Glomerular endothelial cell (primary cell): ENCODE measurements around the gene TMEM273. TPM values are rescaled to one million over a fixed set of nuclear protein-coding genes. Genes with fewer than 3 reads are reported as not detected.

Source experiments
- DNase-seq: peaks from one replicate; pipeline ENCODE4 v3.0.0-alpha.2; 2011; ENCODE audit warnings: low read depth, low spot score; ENCODE audit errors: extremely low read depth
- total RNA-seq: library from RNA; depleted of rRNA; stranded (reverse); fragments of >200 nt; gene quantifications from 2 replicates; pipeline ENCODE4 v1.2.3, GENCODE V29; 2015

The TMEM273 gene
- total RNA-seq, 1 donor from 2014 or later = 11.6 TPM

DNA sequence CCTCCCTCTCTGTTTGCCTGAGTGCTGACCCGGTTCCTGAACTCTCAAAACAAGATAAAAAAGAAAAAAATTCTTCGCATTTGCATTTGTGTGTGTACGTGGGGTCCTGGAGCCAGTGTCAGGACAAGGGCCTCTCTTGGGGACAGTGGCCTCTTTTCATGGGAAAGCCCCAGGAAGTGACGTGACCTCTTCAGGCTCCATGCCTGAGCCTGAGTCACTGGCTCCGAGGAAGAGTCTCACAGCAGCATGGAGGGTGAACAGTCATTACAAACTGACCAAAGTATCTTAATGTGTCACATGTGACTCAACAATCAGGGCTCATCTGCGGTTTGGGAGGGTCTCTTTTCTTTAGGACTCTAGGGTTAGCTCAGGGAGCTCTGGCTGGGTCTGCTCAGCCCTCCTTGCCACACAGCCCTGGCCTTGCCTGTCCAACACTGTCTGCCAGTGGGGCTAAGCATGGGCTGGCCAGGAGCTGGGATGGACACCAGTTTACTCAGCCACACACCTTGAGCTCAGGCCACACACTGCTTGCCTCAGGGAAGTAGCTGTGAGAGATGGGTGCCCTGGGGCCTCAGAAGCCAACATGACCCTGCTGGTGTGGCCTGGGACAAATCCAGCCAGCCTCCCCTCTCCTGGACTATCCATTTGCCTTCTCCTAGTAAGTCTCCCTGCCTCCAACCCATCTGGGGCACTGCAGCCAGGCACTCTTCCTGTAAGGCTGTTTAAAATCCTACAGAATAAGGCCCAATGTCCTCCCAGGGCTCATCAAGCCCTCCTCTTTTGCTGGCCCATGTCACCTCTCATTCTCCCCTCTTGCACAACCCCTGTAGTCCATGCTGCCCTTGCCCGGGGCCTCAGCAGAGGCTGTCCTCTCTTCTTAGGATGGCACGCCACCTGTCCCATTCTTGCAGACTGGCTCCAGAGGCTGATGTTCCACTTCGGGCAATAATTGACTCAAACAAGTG lies 10.5 kb downstream of the TMEM273 start:
- DNase-seq = no peak

DNA sequence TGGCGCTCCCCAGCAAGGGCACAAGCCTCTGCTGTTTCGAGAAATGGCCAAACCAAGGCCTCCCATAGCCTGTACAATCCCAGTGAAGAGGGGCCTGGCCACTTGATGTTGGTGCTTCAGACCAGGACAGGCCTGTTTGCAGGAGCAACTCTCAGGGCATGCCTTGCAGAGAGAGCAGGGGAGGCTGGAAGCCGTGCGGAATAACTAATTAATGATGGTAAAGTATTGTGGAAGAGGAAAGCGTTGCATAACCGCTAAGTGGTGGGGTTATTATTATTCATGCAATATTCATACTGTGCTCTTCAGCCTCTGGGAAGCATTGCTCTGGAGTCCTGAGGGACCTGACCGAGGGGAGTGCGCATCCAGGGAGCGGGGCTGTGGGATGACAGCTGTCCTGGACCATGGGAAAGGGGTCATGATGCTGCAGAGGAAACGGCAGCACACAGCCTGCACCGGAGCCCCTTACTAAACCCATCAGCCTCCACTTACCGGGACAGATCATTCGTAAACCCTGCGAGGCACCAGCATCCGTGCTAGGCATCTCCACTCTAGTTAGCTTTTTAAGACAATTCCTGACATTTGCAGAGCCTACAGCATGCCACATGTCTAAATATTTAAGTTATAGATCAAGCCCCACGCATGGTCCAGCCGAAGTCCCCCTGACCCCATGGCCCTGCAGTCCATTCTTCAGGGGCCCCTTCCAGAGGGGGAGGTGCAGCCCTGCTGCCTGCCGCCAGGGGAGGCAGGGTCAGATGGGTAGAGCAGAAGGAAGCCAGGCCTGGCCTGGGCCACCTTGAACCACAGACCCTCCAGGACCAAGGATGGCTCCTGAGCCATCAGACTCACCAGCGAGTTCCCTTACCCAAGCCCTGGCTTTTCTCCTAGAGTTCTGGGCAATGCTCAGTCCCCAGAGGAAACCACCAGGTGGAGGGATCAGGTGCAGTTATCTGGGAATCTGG lies 11.6 kb downstream of the TMEM273 start:
- DNase-seq = no peak

DNA sequence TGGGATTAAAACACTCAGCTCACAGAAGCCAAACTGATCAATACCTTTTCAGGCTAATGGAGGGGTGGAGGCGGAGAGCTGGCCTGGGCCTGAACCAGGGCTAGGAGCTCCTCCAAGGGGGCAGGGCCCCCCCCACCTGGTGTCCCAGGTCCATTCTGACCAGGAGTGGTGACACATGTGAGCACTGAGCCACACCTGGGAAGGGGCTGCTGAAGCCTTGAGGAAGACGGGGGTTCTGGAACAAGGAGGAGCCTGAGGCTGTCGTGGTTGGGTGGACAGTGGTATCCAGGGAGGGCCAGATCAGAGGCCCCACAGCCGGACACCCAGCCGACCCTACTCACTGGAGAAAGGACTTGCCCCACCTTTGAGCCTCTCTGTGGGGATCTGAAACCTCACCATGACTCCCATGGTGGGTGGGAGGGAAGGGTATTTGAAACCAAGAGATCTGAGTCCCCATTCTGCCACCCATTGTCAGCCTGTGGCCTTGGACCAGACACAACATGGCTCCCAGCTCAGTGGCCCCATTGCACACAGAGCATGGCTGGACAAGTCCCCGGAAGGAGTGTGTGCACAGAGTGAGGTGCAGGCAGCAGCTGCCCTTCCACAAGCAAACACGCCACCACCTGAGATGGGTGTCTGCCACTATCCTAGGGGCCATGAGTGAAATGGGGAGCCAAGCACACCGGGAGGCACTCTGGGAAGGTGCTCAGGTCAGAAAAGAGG lies 12.4 kb downstream of the TMEM273 start:
- DNase-seq = no peak

DNA sequence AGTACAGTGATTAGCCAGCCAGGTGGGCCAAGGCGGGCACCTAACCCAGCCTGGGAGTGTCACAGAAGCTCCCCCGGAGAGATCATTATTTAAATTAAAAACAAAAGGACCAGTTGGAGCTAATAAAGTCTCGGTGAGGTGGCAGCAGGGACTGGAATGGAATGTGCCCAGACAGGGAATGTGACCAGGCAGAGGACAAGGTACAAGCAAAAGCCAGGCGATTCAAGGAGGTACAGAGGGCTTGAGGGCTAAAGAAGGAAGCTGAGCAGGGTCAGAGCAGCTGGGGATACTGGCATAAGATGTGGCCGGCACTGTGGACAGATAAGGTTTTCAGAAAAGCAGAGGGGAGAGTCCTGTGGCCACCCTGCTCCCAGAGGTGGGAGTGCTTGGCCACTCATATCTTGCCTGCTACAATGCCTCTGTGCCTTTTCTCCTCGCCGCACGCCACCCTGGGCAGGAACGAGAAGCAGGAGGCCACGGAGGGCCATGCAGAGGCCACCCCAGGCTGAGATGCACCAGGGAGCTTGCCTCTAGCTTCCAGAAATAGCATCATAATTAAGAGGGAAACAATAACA lies 13.2 kb downstream of the TMEM273 start:
- no peak for DNase-seq

DNA sequence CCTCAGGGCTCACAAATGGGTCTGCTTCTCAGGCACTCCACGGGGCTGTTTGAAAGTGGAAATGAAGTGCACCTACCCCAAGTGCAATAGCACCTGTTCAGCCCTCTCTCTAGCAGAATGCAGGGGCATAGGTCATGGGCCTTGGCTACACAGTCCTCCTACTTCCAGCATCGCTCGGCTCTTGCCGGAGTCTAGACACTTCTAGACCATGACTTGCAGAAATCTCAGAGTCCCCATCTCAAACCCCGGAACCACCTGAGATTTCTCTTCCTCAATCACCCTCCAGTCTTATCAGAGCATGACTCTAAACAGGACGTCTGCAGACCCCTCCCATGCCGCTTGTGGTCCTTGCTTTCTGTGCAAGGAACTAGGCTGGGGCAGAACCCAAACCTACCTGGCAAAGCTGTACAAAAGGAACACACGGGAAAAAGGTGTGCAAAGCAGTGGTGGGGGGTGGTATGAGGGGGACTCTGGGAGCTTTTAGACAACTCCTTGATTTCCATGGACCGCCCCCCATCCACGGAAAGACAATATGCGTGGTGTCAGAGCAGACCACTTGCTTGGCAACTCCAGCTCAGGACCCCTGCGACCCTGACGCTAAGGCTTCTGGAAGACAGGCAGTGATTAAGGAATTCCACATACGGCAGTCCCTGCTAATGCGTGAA lies 13.8 kb downstream of the TMEM273 start:
- no peak for DNase-seq

DNA sequence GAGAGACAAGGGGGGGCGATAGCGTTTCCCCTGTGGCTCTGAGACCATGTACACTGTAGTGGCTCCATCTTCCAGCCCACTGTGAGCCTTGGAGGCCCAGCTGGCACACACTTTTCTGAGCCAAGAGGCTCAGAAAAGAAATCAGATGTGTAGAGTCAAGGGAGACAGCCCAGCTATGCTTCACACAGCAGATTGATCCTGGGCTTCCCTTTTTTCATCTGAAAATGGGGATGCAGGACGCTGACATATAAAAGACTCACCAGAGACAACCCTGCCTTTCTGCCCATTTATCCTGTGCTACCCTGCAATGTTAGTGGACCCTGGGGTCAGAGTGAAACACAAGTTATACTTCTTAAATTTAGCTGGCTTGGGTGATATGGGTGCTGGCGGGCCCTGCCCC lies 14.3 kb downstream of the TMEM273 start:
- no peak for DNase-seq

DNA sequence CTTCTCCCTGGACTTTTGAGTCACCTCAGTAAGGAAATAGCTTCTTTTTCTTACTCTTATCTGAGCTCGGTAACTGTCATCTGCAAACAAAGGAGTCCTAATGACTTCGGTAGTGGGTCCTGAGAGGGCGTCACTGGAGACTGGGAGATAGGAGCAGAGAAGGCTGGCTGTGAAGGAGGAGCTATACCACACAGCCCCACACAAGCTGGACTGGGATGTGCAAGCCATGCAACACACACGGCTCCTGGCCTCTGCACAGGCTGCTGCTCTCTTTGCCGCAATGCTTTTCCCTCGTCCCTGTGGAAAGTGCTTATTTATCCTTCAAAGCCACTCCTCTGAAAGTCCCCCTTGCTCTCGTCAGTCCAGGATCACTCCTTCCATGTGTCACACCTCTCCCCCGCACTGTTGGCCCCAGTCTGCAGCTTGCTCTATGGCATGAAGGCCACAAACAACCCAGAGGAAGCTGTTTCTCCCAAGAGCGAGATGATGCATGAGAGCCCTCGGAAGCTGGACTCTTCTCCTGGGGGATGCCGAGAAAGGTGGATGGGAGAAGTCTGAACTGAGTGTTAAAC lies 14.9 kb downstream of the TMEM273 start:
- no peak for DNase-seq

DNA sequence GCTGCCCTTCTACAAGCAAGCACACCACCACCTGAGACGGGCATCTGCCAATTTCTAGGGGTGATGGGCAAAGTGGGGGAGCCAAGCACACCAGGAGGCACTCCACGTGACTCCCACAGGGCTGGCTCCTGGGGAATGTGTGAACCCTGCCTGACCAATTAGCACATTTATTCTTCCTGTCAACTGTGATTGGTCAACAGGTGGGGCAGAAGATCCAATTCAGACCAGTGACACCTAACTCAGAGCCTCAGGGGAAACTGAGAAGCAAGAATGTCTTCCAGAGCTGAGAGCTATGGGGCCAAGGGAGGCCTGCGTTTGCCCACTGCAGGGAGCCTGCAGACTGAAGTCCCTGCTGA lies 15.4 kb downstream of the TMEM273 start:
- no peak for DNase-seq

DNA sequence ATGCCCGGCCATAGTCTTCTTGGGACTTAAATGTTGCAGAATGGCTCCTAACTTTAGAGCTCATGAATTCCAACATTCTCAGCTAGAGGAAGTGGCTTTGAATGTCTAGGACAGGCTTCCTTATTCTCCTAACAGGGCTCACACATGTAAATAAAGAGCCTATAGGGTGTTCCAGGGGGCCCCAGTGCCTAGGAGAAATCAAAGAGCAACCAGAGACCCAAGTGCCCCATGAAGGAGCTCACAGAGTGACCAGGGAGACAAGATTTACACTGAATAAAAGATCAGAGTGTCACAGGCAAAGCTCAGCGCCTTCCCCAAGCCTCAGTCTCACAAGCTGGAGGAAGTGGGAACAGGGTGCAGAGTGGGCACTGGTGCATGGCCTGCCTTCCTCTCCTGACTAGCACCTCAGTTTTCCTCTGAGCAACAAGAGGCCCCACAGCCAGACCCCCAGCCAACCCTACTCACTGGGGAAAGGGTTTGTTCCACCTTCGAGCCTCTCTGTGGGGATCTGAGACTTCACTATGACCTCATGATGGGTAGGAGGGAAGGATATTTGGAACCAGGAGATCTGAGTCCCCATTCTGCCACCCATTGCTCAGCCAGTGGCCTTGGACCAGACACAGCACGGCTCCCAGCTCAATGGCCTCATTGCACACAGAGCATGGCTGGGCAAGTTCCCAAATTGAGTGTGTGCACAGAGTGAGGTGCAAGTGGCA lies 16.0 kb downstream of the TMEM273 start:
- no peak for DNase-seq

DNA sequence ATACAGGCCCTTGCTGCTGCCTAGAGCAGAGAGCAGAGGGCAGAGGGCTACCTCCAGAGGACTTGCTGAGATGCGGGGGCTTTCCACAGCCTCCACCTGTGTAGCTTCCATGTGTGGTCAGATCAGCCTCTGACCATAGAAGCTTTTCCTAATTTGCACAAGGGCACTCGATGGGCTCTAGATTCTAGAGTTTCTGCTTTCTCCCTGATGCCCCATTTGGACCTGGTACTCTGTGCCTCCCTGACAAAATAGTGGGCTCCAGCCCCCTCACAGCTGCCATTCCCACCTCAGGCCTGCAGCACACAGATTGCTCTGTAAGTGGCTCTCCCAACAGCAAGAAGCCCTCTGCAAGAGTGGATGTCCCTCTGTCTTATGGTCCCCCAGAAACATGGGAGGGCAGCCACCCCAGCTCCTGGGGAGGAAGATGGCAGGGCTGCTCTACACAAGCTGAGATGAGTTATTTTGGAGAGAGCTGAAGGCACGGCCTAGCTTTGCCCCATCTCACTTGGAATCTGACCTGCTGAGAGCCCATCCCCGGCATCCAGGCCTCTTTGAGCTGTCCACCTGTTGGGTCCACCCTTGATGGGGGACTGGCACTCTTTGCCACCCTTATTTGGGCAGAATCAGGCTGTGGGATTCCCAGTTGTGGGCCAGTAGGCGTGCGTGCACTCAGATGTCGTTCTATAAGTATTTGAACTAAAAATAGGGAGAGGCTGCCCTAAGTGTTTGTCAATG lies 16.7 kb downstream of the TMEM273 start:
- DNase-seq = no peak

DNA sequence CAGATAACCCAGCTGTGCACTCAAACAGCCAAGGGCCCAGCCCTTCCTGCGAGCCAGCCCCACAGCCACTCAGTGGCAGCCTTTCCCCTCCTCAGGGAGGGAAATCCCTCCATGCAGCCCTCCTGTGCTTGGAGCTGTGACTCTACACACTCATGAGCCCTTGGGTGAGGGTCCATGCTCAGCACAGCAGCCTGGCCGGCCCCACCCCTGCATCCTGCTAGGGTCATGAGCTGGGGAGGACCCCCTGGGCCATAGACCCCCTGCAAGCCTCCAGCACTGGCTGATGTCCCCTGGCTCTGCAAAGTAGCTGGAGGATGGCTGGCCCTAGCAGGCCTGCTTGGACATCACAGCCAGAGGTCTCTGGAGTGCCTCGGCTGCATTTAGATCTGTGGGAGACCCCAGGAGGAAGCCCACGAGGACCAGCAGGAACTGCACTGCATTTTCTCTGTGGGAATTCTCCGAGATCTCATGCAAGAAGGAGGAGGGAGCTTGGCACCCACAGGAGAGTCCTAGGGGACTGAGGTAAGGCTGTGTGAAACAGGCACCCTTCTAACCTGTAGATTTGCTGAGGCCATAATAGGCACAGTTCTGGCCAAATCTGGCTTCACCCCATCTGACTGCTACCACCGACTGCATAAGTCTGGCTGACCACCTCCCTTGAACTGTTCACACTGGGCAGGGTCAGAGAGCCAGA lies 17.4 kb downstream of the TMEM273 start:
- no peak for DNase-seq

DNA sequence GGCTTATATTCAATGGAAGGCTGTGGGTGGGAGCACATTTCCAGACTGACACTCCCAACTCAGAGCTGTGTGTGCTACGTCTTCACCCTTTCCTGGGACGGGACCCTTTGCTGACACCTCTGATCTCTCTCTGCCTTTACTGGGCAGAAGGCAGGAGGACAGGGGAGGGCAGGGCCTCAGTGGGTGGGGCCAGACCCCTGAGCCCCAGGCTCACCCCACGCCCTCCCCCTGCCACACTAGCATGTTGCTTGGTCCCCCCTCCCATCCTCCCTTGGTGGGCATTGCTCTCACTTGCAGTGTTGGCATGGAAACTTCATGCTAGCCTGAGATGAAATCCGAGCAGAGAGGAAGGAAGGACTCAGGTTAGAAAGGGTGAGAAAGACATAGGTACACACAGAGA lies 18.4 kb downstream of the TMEM273 start:
- no peak for DNase-seq

DNA sequence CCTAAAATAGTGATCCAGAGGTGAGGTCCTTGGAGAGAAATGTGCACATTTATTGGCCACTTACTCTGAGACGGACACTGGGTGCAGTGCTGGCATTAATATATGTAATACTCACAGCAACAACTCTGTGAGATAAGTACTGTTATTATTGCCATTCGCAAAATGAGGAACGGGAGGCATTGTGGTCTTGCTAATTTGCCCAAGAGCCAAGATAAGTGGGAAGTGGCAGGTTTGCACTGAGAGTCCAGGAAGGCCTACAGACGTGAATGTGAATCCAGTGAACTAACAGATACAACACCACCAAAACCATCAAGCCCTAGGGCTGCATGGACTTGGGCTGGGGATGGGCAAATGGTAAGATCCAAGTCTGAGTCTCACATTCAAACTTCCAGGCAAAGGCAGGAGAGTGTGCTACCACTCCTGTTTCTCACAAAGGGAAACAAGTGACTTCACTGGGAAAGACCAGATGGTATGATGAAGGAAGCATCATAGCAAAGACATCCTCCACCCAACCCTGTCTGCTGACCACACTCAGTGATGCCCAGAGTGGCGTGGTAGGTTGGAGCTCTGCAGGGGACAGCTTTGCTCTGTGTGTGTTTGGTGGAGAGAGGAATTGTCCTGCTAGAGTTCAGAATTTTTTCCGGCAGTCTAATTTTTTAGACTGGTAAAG lies 19.2 kb downstream of the TMEM273 start:
- no peak for DNase-seq

DNA sequence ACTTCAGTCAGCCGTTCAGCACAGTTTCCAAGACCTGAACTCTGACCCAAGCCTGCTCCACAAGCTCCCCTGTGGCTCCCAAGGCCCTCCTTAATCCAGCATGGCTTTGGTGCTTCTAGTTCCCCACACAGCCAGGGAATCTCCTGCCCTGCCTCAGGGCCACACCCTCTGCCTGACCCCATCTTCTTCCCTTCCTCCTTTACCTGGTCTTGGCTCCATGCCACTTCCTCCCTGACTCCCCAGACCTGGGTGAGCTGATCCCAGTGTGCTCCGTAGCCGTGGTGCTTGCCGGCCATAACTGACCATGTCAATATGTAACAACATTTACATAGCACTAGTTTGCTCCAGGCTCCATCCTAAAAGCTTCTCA lies 20.0 kb downstream of the TMEM273 start:
- no peak for DNase-seq

DNA sequence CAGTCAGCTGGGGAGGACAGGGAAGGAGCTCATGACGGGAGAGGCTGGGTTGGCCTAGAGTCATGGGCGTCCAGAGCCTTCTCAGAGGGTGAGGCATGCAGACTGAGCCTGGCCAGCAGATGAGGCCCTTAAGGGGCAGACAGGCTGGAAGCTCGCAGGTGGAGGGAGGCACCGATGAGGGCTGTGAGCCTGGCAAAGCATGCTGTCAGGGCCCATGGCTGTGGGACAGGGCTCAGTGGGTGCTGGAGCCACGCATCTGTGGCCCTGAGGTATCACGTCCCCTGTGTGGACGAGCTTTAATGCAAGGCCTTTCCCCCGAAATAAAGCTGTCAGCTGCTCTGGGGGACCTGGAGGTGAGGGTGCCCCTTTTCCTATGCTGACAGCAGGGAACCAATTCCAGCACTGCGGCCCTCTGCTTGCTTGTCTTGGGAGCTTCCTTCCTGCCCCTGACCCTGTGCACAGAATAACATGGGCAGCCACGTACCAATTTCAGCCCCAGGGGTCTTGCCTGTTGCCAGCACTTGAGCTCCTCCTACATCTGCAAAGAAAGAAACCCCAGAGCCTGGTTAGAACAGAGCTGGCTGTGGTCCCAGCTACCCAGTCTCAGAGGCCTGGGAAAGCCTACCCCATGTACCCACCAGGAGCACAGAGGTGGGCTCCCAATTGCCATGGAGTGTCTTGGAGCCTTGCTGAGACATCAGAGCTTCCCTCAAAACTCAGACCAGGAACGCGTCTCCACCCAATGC lies 20.6 kb downstream of the TMEM273 start:
- no peak for DNase-seq
